OCI-M2 (cell line): Measurements from ENCODE around the gene PLEKHA5.
"Not testable (repeated sequence)": the region's sequence is repeated elsewhere in the genome, so short reads cannot be mapped to it uniquely, and the experiment has no call there.

Experiments used
- DNase-seq: peaks from one replicate; lab custom pipeline; 2025; ENCODE audit not compliant: unreplicated experiment; lab: John Stamatoyannopoulos, UW

PLEKHA5 gene

GRCh38 chr12:19398376-19399363 is 269.1 kb downstream of the PLEKHA5 start:
- no peak for DNase-seq

DNA sequence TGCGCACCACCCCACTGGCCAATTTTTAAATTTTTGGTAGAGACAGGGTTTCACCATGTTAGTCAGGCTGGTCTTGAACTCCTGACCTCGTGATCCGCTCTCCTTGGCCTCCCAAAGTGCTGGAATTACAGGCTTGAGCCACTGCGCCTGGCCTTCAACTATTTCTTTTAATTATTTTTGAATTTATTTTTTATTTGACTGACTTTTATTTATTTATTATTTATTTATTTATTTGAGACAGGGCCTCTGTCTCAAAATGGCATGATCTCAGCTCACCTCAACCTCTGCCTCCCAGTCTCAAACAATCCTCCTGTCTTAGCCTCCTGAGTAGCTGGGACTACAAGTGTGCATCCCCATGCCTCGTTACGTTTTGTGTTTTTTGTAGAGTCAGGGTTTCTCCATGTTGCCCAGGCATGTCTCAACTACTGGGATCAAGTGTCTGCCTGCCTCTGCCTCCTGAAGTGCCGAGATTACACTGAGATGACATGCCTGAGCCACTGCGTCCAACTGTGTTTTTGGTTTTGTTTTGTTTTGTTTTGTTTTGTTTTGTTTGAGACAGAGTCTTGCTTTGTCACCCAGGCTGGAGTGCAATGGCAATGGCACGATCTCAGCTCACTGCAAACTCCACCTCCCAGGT is 271.2 kb downstream of the PLEKHA5 start:
- not testable (repeated sequence) for DNase-seq

GRCh38 chr12:19402211-19402610 is 272.7 kb downstream of the PLEKHA5 start:
- no peak for DNase-seq

- DNase-seq = no peak
These were observed 273.4 kb downstream of the PLEKHA5 start for GRCh38 chr12:19402743-19403431.

DNA sequence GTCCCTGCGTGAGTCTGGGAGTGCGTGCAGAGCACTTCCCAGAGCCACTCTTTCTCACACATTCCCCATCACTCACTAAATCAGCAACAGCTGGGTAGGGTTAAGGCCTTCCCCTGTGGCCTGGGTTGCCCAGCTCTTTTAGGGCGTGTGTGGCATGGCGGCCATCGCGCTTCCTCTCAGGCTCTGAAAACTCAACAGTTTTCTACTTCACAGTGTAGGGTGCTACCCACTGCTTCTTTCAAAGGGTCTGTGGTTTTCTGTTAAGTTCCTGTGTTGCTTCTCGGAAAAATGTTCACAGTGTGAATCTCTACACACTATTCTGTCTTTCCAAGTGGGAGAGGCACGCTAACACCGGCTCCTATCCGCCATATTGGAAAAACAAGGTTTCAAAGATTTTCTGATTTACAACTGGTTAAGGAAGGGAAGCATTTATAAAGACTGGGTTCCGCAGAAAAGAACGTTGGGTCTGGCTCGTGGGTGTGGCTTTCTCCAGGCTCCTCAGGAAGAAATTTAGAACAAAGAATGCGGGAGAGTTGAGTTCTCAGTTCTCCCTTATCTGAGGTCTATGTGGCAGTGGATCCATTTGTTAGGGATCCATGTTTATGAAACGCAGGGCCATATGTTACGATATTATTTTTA is 274.8 kb downstream of the PLEKHA5 start:
- DNase-seq = no peak

GRCh38 chr12:19409376-19409775 is 279.8 kb downstream of the PLEKHA5 start:
- DNase-seq = no peak

- DNase-seq = no peak
These were observed 280.7 kb downstream of the PLEKHA5 start for GRCh38 chr12:19410211-19410610.

- DNase-seq = no peak
These were observed 281.2 kb downstream of the PLEKHA5 start for GRCh38 chr12:19410629-19411185.

GRCh38 chr12:19411234-19412204 is 282.0 kb downstream of the PLEKHA5 start:
- no peak for DNase-seq

GRCh38 chr12:19412844-19413243 is 283.3 kb downstream of the PLEKHA5 start:
- DNase-seq = no peak

DNA sequence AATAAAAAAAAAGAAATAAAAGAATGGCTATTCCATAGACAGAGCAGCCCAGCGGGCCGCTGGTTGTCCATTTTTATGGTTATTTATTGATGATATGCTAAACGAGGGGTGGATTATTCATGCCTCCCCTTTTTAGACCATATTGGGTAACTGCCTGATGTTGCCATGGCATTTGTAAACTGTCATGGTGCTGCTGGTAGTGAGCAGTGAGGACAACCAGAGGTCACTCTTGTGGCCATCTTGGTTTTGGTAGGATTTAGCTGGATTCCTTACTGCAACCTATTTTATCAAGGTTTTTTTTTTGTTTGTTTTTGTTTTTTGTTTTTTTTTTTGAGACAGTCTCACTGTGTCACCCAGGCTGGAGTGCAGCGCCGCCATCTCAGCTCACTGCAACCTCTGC is 284.0 kb downstream of the PLEKHA5 start:
- not testable (repeated sequence) for DNase-seq

- DNase-seq = no peak
These were observed 286.0 kb downstream of the PLEKHA5 start for GRCh38 chr12:19415563-19415962.

DNA sequence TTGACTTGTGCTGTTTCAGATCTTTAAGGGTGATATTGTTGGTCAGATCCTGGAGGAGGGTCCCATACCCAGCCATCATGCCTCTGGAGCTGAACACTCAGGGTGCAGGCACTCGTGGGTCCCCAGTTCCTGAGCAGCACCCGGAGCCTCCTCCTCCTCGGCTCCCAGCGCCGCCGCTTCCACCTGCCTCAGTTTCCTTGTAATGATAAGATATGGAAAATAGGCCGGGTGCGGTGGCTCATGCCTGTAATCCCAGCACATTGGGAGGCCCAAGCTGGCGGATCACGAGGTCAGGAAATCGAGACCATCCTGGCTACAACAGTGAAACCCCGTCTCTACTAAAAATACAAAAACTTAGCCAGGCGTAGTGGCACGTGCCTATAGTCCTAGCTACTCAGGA is 289.6 kb downstream of the PLEKHA5 start:
- no peak for DNase-seq

GRCh38 chr12:19421503-19422282 is 292.2 kb downstream of the PLEKHA5 start:
- DNase-seq = no peak

DNA sequence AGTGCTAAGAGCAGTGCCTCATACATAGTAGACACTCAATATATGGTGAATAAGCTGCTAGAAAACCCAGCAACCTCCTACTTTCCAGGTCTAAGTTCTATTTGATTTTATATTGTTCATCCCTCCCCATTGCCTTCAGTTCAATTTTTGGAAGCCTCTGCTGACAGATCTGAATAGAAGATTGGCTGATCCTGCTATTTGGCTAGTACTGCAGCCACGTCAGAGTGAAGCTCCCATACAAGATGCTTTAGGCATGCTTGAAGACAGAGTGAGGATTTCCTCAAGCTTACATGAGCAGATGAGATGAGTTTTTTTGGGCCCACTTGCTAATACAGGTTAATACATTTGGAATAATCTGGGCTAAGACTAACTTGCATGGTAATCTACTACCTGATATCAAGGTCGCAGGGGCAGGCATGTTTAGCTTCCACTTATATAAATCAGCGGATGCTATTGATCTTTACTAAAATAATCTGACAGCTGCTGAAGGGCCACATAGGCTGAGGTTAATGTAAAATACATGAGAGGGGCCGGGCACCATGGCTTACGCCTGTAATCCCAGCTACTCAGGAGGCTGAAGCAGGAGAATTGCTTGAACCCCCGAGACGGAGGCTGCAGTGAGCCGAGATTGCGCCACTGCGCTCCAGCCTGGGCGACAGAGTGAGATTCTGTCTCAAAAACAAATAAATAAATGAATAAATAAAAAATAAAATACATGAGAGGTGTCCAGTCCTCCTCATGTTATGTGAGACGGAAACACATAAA is 293.8 kb downstream of the PLEKHA5 start:
- DNase-seq = no peak
